Astrocyte of the cerebellum (primary cell): Measurements from ENCODE around the gene ADCY1.

Experiments used
- DNase-seq: peaks from one replicate; pipeline ENCODE4 v3.0.0-alpha.2; 2011; ENCODE audit warnings: low read depth
- H3K4me3 ChIP-seq: 2 replicates; pipeline ENCODE4 v1.5.1; 2011; ENCODE audit warnings: mild to moderate bottlenecking, low read depth, low read length, moderate library complexity
- in situ Hi-C: cut with HindIII; loops from 2 replicates; pipeline ENCODE4 v1.10.0; 2017; ENCODE audit warnings: low sequenced_read_pairs
- TF ChIP-seq, protein P1 (sequence below): IDR thresholded peaks from 2 replicates; pipeline ENCODE4 v1.5.1; 2012; ENCODE audit warnings: low read length, low read depth, moderate library complexity, mild to moderate bottlenecking; ENCODE audit errors: missing control alignments

The ADCY1 gene

DNA sequence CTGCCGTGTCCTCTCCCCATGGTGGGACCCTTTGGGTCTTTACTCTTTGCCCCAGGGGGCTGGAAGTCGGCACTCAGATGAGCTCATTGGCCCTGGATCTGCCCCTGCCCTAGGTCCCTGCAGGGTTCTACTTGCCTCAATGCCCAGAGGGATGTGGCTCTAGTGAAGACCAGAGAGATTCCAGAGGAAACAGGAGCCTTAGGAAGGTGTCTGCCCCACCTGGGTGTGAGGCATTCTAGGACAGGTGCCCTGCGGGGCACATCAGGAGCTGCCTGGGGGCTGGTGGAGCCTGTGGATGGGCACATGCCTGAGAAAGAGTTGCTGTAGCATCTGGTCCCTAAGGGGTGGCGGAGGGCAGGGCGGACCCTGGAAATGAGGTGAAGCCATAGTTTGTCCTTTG, 128.6 kb downstream of the ADCY1 start:
- H3K4me3 ChIP-seq: no peak overlapping the region
- DNase-seq: no peak
- TF ChIP-seq, protein P1, sequence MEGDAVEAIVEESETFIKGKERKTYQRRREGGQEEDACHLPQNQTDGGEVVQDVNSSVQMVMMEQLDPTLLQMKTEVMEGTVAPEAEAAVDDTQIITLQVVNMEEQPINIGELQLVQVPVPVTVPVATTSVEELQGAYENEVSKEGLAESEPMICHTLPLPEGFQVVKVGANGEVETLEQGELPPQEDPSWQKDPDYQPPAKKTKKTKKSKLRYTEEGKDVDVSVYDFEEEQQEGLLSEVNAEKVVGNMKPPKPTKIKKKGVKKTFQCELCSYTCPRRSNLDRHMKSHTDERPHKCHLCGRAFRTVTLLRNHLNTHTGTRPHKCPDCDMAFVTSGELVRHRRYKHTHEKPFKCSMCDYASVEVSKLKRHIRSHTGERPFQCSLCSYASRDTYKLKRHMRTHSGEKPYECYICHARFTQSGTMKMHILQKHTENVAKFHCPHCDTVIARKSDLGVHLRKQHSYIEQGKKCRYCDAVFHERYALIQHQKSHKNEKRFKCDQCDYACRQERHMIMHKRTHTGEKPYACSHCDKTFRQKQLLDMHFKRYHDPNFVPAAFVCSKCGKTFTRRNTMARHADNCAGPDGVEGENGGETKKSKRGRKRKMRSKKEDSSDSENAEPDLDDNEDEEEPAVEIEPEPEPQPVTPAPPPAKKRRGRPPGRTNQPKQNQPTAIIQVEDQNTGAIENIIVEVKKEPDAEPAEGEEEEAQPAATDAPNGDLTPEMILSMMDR: no peak
- in situ Hi-C loops: no loop called here

DNA sequence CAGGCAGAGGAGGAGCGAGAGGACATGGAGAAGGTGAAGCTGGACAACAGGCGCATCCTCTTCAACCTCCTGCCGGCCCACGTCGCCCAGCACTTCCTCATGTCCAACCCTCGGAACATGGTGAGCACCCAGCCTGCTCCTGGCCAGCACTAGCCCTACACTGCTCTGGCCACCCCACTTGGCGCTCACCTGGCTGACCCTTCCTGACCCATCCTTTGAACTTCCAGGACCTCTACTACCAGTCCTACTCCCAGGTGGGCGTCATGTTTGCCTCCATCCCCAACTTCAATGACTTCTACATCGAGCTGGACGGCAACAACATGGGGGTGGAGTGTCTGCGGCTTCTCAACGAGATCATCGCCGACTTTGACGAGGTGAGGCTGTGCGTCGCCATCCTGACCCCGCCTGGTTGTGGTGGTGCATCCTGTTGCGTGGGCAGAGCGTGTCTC, 129.2 kb downstream of the ADCY1 start:
- DNase-seq: no peak
- TF ChIP-seq, protein P1: no peak
- no peak overlapping the region for H3K4me3 ChIP-seq
- in situ Hi-C loops: no loop called here

DNA sequence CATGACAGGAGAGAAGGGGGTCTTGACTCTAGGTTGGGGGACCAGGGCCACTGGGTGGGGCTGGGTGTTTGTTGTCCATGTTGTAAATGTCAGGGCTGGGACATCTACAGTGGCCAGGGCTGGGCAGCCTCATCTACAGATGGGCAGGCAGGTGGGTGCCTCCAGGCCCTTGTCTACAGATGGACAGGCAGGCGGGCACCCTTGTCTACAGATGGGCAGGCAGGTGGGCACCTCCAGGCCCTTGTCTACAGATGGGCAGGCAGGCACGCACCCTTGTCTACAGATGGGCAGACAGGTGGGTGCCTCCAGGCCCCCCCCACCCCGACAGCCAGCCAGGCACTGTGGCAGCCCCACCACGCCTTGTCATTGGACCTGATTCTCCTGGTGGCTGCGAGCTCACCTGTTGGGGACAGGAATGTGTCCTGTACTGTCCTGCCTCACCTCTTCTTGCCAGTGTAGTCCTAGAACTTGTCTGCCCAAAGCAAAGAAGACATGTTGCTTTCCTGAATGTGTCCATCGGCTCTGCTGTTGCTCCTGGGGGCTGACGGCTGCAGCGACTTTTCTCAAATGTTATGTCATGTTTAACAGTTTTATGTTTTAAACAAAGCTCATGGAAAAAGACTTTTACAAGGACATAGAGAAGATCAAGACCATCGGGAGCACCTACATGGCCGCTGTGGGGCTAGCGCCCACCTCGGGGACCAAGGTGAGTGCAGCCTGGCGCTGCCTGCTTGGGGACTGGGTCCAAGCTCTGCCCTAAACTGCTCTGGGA, 129.9 kb downstream of the ADCY1 start:
- no peak for DNase-seq
- TF ChIP-seq, protein P1: no peak
- H3K4me3 ChIP-seq: no peak overlapping the region
- in situ Hi-C loops: no loop called here

DNA sequence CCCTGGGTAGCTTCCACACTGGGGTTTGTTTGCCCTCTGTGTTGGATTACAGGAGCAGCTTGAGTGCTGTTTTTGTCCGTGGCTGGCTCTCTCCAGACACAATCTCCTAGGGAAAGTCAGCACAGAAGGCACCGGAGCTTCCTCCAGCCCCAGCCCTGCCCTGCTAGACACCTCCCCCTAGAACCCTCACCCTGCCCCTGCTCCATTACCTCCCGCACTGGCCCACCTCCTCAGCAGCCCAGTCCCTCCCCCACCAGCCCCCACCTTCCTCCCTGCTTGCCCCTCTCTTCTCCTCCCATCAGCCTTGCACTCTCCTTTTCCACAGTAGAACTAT, 130.5 kb downstream of the ADCY1 start:
- in situ Hi-C loops: no loop called here
- H3K4me3 ChIP-seq: no peak overlapping the region
- no peak for DNase-seq
- TF ChIP-seq, protein P1: no peak

DNA sequence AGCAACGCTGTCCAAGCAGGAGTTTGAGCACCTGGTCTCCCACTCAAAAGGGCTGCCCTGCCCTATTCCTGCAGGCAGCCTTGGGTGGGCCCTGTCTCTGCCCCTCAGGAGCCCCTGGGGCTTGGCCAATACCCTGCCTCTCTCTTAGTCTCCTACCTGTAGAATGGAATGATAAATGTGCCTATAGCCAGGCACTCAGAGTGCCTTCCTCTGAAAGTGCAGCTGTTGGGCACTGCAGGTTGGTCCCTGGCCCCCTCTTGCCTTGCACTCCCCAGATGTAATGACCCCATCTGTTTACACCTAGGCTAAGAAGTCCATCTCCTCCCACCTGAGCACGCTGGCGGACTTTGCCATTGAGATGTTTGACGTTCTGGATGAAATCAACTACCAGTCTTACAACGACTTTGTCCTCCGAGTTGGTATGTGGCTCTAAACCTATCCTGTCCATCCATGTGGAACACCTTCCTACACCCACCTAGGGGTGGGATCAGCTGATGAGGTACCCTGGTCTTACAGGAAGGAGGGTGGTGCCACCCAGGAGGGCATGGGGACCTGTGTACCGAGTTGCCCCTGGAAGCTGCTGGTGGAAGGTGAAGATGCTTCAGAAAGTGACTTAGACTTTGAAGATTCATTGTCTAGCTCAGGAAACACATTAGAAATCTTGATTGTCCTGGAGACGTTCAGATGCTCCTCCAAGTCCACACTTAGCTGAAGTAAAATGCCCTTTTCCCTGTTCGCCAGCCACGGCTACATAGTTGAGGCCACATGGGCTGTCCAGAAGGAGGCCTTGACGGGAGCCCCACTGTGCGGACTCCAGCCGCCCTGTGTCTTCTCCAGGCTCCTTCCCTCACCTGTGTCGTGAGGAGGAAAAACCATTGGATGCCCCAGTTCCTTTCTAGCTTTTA, 134.1 kb downstream of the ADCY1 start:
- H3K4me3 ChIP-seq: no peak overlapping the region
- TF ChIP-seq, protein P1: no peak
- no peak for DNase-seq
- in situ Hi-C loops: no loop called here

DNA sequence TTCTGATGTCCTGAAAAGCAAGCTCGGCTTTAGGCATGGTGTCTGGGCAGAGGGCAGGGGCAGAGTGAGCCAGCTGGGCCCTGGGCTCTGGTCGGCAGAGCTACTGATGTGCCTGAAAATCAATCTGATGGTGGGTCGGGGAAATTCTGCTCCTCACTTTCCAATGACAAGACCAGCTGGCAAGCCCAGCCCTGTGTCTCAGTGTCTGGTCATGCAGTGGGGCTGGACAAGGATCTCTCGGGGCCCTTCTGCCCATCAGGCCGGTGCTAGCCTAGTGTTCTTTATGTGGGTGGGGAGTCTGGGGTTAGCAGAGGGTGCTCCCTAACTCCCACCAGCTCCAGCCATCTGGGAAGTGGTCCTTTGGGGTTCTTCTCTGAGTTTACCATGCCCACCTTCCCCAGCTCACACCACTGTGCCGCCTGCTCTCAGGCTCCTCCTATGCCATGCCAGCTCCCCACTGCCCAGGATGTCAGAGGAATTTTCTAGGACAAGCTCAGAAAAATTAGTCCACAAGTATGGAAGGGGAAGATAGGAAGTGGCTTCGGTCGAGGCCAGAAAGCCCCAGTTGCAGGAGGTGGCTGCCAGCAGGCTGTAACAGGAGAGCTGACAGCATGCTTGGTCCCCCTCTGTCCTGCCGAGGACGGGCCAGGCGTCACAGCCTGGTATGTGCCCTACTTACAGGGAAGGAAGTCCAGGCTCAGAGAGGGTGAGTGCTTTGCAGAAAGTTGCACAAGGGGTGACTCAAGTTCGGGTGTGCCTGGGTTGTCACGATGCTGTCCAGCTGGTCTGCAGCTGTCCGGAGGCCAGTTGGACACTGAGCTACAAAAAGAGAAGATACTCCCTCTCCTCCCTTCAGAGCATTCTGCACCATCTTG, 135.2 kb downstream of the ADCY1 start:
- no peak for DNase-seq
- in situ Hi-C loops: no loop called here
- TF ChIP-seq, protein P1: no peak
- no peak overlapping the region for H3K4me3 ChIP-seq
